Activated T-cell treated with anti-CD3 and anti-CD28 coated beads, Interleukin-2, amount 50 U/mL, for 4 hours (primary cell): Measurements from ENCODE around the gene MROH2A. TPM values are rescaled to one million over a fixed set of nuclear protein-coding genes. Genes with fewer than 3 reads are reported as not detected.
"Not testable (repeated sequence)": the region's sequence is repeated elsewhere in the genome, so short reads cannot be mapped to it uniquely, and the experiment has no call there.

Source experiments
- ATAC-seq, 2 donors: fragments of 200-7000 bp; cut with Tn5 transposase; one replicate each; pipeline ENCODE4 v1.10.0; 2021
- DNase-seq: peaks from one replicate; pipeline ENCODE4 v3.0.0-alpha.2; 2020
- H3K27me3 Mint-ChIP-seq: one replicate; pipeline ENCODE4 v1.8.0; 2021; ENCODE audit warnings: low read depth, mixed read lengths
- H3K36me3 Mint-ChIP-seq: one replicate; pipeline ENCODE4 v1.8.0; 2022; ENCODE audit warnings: mixed read lengths; ENCODE audit not compliant: insufficient read depth
- H3K4me1 Mint-ChIP-seq: one replicate; pipeline ENCODE4 v1.8.0; 2021; ENCODE audit warnings: low read depth, mixed read lengths
- H3K4me3 Mint-ChIP-seq: one replicate; pipeline ENCODE4 v1.8.0; 2021; ENCODE audit warnings: mild to moderate bottlenecking, moderate library complexity, mixed read lengths
- H3K9me3 Mint-ChIP-seq: one replicate; pipeline ENCODE4 v1.8.0; 2021; ENCODE audit warnings: mixed read lengths
- total RNA-seq, 3 donors: library from RNA; stranded (reverse); gene quantifications; one replicate each; pipeline ENCODE4 v1.2.1, GENCODE V29; 2021

The MROH2A gene, protein sequence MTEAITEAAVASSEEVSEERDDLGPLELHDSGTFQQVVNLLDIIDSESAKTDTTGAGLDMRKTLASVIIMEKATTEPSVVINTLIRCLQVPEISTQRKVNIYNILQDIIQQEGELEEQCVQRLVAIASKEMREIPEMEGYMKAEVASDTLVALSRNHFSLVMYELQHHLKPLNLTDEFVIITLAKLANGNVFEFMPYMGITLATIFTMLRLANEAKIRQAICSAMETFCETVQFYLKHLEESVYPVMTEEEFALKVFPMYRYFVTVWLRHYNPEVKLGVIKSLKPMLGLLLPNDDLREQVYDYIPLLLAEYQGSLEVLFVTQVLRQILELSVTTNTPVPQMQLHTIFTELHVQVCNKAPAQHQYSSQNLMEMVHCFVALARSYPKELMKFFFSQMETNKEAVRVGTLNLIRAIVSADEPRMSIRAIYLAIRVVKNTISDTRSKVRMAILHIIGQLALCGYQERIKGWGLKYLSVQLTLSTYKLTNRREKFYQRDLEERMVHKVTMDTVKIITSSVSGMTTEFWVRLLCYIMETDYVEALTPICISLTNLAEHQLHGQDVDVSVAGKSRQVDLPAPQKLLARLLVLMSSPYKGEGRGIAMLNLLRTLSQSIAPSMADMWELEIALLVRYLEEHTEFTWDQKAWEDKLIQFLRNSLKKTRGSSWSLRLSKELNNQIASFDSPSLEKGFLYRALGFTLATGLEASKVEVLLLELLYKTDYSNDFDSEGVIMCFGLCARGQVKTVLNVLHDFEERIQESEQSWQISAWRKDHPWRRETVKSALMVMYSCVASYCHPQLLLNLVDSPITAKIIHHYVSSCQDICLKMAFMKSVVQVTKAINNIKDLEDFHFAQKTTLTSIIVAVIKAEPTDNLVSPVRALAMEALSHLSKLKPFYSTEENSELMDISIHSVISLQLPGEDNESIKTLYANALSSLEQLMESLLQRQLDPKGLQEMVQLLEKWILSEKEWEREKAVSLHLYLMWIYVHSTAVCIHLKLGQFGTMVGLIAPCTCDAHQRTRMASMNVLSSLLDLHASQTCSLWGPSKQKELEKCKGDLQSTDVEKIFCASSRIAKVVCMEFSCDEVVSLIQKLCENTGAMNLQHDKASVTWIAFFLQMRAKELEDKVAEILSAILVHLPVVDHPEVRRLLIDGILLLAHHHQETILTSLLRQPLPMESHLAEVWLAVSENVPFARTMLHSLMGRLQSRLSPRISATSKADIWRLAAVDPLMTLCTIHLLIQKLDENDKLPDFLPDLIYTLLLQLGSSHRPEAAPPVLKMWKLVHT (N-terminal part only)
- not detected for total RNA-seq

DNA sequence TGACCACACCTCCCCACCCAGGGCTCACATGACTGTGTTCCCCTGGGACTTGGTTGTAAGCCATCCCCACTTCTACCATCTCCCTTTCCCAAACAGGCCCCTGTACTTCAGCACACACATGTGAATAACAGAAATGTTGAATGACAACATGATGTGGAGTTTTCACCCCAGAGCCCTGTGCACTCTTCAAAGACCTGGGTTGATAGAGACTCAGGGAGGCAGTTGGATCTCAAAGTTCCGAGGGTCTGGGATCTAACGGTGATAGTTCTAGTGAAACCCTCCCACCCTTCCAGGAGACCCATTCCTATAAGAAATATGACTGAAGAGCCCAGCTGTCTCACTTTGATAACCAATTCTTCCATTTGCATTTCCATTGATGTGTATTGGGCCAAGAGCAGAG, at the start of gene MROH2A:
Gene MROH2A (plus strand): TSS at position 301 of the 400 bp plus-strand sequence. CDS start 1,029 bp downstream, outside the sequence.
- no peaks in the 10 kb centered on the region for H3K4me1 Mint-ChIP-seq

DNA sequence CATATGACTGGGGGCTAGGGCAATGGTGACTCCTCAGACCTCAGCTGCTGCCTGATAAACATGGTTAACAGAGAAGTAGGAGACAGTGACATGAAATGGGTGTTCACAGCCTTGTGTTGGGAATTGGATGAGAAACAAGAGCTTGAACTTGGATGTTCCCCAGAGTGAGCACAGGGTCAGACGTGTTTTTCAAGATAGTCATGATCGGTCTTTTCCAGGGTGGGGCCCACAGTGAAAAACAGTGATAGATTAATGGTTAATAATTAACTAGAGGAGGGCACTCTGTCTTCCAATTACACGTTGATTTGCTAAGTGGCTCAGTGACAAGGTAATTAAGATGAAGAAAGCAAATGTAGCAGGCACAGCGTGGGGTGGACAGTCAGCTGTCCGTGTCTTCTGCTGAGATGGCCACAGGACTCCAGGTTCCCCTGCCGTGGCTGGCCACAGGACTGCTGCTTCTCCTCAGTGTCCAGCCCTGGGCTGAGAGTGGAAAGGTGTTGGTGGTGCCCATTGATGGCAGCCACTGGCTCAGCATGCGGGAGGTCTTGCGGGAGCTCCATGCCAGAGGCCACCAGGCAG, 49.3 kb upstream of the MROH2A start, which contains the start of gene UGT1A3:
Gene UGT1A3 (plus strand): TSS at position 320 of the 579 bp plus-strand sequence. CDS start 85 bp downstream, at position 405.
- ATAC-seq, result no peak

More for the DNA sequence above, at the start of gene MROH2A:
- Mint-ChIP-seq H3K9me3 (peaks cover 4% of the 10 kb centered on the region), H3K27me3 (peaks cover 15% of the 10 kb centered on the region), H3K4me3 (no peak within 1 kb of the TSS), H3K36me3 (no peaks in the 10 kb centered on the region)
- DNase-seq, result no peak
- no peak for ATAC-seq

DNA sequence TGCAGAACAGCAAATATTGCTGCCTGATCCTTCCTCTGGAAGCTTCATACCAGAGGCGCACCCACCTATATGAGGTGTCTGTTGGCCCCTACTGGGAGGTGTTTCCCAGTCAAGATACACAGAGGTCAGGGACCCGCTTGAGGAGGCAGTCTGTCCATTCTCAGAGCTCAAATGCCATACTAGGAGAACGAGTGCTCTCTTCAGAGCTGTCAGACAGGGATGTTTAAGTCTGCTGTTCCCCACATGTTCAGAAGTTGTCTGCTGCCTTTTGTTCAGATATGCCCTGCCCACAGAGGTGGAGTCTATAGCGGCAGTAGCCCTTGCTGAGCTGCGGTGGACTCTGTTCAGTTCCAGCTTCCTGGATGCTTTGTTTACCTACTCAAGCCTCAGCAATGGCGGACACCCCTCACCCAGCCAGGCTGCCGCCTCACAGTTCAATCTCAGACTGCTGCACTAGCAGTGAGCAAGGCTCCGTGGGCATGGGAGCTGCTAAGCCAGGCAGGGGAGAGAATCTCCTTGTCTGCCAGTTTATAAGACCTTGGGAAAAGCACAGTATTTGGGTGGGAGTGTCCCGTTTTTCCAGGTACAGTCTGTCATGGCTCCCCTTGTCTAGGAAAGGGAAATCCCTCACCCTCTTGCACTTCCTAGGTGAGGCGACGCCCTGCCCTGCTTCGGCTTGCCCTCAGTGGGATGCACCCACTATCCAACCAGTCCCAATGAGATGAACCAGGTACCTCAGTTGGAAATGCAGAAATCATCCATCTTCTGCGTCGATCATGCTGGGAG, 41.1 kb upstream of the MROH2A start:
- not testable (repeated sequence) for H3K4me1 Mint-ChIP-seq, DNase-seq, H3K36me3 Mint-ChIP-seq

More for the DNA sequence above, 49.3 kb upstream of the MROH2A start, which contains the start of gene UGT1A3:
- Mint-ChIP-seq H3K4me1 (no peaks in the 10 kb centered on the region), H3K4me3 (no peak within 1 kb of the TSS), H3K27me3 (peaks cover 10% of the 10 kb centered on the region), H3K36me3 (no peaks in the 10 kb centered on the region), H3K9me3 (no peaks in the 10 kb centered on the region)
- no peak for DNase-seq

DNA sequence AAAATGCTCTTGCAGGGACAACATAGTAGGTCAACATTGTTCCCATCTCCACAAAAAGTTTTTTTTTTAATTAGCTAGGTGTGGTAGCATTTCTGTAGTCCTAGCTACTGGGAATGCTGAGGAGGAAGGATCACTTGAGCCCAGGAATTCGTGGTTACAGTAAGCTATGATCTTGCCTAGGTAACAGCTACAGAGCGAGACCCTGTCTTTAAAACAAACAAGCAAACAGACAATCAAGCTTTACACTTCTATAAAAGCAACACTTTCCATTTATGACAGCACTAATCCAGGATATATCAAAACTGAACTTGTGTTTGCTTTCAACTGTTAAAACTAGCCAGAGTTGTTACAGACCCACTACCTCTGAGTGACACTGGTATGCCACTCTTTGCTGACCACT, 37.3 kb upstream of the MROH2A start:
- H3K4me1 Mint-ChIP-seq, result no peaks in the 10 kb centered on the region
- H3K36me3 Mint-ChIP-seq, result no peaks in the 10 kb centered on the region
- ATAC-seq (no peak), DNase-seq (no peak)
- peaks cover 30% of the 10 kb centered on the region for H3K27me3 Mint-ChIP-seq
- no peak overlapping the region for H3K4me3 Mint-ChIP-seq
- H3K9me3 Mint-ChIP-seq, result no peaks in the 10 kb centered on the region

More for the DNA sequence above, 41.1 kb upstream of the MROH2A start:
- H3K27me3 Mint-ChIP-seq, result peaks cover 38% of the 10 kb centered on the region
- not testable (repeated sequence) for H3K4me3 Mint-ChIP-seq, ATAC-seq, H3K9me3 Mint-ChIP-seq

DNA sequence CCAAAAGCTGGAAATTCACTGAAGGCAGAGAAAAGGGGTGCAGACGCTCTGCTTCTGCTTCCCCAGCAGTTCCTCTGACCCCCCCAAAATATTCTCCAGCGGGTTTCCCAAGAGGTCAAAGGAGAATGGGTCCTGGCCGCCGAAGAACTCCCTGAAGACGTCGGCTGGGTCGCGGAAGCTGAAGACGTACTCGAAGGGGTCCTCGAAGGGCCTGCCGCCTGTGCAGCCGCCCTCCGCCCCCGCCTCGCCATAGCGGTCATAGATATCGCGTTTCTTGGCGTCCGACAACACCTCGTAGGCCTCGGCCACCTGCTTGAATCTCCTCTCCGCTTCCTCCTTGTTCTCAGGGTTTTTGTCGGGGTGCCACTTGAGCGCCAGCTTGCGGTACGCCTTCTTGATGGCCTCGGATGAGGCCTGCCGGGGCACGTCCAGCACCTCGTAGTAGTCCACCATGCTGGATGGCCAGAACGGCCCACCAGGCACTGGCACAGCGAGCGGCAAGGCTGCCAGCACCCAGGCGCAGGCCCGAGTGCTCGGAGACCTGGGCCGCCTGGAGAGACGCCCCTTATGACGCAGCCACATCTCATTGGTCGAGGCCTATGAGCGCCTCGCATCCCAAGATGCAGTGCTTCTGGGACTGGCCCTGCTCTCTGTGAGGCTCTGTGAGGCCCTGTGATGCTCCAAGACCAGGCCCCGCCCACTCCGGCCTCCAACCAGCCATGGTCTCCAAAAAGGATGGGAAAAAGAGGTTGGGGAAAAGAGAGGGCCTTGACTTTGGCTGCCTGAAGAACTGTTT, 34.5 kb upstream of the MROH2A start:
- Mint-ChIP-seq H3K4me1 (no peaks in the 10 kb centered on the region), H3K9me3 (no peaks in the 10 kb centered on the region), H3K4me3 (no peak overlapping the region), H3K27me3 (peaks cover 26% of the 10 kb centered on the region), H3K36me3 (no peaks in the 10 kb centered on the region)
- ATAC-seq (no peak), DNase-seq (no peak)

DNA sequence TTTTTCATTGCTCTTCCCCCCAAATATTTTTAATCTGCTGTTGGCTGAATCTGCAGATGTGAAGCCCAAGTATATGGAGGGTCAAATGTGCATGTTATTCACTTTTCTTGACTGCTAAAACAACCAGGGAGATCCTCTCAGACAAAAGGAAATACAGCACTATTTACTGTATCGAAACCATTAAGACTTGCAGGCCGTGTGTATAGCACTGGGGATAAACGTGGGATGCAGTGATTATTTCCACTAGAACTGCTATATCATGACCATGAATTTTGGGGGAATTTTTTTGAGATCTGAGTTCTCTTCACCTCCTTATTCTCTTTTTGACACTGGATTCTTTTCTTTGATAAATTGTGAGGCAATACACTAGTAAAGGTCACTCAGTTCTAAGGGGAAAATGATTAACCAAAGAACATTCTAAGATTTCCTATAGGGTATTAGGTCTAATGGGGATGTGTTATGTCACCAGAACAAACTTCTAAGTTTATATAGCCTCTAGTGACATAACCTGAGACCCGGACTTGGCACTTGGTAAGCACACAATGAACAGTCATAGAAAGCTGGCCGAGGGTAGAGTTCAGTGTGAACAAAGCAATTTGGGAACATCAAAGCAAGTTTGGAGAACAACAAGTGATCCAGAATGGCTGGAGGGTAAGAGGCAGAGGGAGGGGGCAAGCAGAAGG, 32.9 kb upstream of the MROH2A start:
- Mint-ChIP-seq H3K9me3 (peaks cover 6% of the 10 kb centered on the region), H3K4me3 (no peak overlapping the region), H3K4me1 (no peaks in the 10 kb centered on the region), H3K36me3 (no peaks in the 10 kb centered on the region), H3K27me3 (peaks cover 26% of the 10 kb centered on the region)
- no peak for ATAC-seq
- DNase-seq, result no peak

DNA sequence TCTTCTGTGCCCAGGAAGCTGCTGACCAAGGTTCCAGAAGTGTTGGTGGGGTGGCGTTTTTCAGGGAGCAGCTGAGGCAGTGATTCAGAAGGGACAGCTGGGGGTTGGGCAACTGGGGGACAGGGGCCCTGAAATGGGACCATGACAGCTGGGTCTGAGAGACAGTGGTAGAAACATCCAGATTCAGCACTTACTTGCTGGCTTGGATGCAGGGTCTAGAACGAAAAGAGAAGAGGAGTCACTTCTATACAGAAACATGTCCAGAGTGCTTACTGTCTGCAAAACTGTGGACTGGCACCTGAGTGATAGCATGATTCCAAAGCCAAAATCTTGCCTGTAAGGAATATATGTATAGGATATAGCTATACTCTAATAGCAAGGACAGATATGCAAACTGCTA, 32.3 kb upstream of the MROH2A start:
- not testable (repeated sequence) for H3K36me3 Mint-ChIP-seq, ATAC-seq, H3K9me3 Mint-ChIP-seq, DNase-seq, H3K4me3 Mint-ChIP-seq, H3K4me1 Mint-ChIP-seq
- H3K27me3 Mint-ChIP-seq, result peaks cover 23% of the 10 kb centered on the region

DNA sequence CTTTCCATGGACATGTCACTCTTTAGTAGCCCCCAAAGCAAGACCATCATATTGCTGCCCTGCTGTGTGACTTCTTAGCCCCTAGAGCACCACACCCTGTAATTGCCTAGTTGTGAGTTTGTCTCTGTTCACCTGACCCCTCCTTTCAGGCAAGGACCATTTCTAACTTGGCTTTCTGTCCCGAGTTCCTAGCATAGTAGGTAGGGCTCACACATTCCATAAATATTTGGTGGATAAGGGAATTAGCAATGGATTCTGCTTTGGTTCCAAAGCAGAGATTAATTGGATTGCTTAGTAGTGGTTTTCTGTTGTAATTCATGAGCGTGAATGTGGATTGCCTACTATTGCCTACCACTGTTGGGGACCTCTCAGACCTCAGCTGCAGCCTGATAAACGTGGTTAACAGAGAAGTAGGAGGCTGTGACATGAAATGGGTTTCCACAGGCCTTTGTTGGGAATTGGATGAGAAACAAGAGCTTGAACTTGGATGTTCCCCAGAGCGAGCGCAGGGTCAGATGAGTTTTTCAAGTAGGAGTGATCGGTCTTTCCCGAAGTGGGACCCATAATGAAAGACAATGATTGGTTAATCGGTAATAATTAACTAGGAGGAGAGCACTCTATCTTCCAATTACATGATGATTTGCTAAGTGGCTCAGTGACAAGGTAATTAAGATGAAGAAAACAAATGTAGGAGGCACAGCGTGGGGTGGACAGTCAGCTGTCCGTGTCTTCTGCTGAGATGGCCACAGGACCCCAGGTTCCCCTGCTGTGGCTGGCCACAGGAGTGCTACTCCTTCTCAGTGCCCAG, 31.5 kb upstream of the MROH2A start:
- peaks cover 17% of the 10 kb centered on the region for H3K27me3 Mint-ChIP-seq
- no peak overlapping the region for H3K4me3 Mint-ChIP-seq
- H3K9me3 Mint-ChIP-seq, result peaks cover 13% of the 10 kb centered on the region
- ATAC-seq, result no peak
- no peaks in the 10 kb centered on the region for H3K36me3 Mint-ChIP-seq
- no peak for DNase-seq
- no peaks in the 10 kb centered on the region for H3K4me1 Mint-ChIP-seq

DNA sequence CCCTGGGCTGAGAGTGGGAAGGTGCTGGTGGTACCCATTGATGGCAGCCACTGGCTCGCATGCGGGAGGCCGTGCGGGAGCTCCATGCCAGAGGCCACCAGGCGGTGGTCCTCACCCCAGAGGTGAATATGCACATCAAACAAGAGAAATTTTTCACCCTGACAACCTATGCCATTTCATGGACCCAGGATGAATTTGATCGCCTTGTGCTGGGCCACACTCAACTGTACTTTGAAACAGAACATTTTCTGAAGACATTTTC, 30.9 kb upstream of the MROH2A start:
- H3K9me3 Mint-ChIP-seq, result peaks cover 16% of the 10 kb centered on the region
- H3K27me3 Mint-ChIP-seq, result peaks cover 19% of the 10 kb centered on the region
- H3K4me1 Mint-ChIP-seq, result no peaks in the 10 kb centered on the region
- ATAC-seq (no peak), DNase-seq (no peak)
- H3K4me3 Mint-ChIP-seq, result no peak overlapping the region
- H3K36me3 Mint-ChIP-seq, result no peaks in the 10 kb centered on the region

DNA sequence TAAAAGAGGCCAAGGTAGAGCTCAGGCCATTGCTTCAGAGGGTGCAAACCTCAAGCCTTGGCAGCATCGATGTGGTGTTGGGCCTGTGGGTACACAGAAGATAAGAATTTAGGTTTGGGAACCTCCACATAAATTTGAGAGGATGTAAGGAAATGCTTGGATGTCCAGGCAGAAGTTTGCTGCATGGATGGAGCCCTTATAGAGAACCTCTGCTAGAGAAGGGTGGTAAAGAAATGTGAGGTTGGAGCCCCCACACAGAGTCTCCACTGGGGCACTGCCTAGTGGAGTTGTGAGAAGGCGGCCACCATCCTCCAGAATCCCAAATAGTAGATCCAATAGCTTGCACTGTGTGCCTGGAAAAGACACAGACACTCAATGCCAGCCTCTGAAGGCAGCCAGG, 27.4 kb upstream of the MROH2A start:
- not testable (repeated sequence) for H3K36me3 Mint-ChIP-seq, H3K4me3 Mint-ChIP-seq, ATAC-seq, DNase-seq, H3K4me1 Mint-ChIP-seq
- Mint-ChIP-seq H3K27me3 (peaks cover 27% of the 10 kb centered on the region), H3K9me3 (peaks cover 16% of the 10 kb centered on the region)

DNA sequence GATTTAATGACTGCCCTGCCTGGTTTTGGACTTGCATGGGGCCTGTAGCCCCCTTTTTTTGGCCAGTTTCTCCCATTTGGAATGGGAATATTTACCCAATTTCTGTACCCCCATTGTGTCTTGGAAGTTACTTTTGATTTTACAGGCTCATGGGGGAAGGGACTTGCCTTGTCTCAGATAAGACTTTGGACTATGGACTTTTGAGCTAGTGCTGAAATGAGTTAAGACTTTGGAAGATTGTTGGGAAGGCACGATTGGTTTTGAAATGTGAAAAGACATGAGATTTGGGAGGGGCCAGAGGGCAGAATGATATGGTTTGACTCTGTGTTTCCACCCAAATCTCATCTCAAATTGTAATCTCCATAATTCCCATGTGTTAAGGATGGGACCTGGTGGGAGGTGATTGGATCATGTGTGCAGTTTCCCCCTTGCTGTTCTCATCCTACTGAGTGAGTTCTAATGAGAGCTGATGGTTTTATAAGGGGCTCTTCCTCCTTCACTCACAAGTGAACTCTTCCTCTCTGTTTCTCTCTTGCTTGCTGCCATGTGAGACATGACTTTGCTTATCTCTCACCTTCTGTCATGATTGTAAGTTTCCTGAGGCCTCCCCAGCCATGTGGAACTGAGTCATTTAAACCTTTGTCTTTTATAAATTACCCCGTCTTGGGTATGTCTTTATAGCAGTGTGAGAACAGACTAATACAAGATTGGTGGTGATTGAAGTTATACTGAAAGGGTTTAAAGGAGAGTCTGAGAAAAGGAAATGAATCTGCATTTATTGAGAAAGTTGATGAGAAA, 26.7 kb upstream of the MROH2A start:
- not testable (repeated sequence) for DNase-seq, H3K36me3 Mint-ChIP-seq, H3K4me1 Mint-ChIP-seq, H3K4me3 Mint-ChIP-seq, ATAC-seq
- H3K9me3 Mint-ChIP-seq, result peaks cover 16% of the 10 kb centered on the region
- H3K27me3 Mint-ChIP-seq, result peaks cover 25% of the 10 kb centered on the region
